Neural progenitor cell (in vitro differentiated cells): ENCODE results near the gene GFER.

Source experiments
- EZH2 ChIP-seq: fragments of 200-600 bp; sonication (generic); IDR thresholded peaks from 2 replicates; pipeline ENCODE4 v1.6.1; 2017; ENCODE audit warnings: antibody characterized with exemption, mild to moderate bottlenecking, moderate library complexity
- TF ChIP-seq, protein P1 (sequence below): fragments of 200-600 bp; sonication (generic); IDR thresholded peaks from 2 replicates; pipeline ENCODE4 v1.5.1; 2017; ENCODE audit warnings: antibody characterized with exemption, mild to moderate bottlenecking

DNA sequence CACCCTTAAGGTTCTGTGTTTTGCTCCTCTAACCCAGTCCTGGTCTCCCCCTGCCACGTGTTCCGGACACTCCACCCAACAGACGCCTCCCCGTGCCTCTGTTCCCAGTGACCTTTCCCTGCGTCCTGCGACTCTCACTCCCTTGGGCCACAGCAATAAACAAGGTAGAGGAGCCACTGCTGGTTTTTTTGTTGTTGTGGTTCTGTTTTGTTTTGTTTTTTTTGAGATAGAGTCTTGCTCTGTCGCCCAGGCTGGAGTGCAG is 31.9 kb downstream of the GFER start:
- TF ChIP-seq, protein P1, sequence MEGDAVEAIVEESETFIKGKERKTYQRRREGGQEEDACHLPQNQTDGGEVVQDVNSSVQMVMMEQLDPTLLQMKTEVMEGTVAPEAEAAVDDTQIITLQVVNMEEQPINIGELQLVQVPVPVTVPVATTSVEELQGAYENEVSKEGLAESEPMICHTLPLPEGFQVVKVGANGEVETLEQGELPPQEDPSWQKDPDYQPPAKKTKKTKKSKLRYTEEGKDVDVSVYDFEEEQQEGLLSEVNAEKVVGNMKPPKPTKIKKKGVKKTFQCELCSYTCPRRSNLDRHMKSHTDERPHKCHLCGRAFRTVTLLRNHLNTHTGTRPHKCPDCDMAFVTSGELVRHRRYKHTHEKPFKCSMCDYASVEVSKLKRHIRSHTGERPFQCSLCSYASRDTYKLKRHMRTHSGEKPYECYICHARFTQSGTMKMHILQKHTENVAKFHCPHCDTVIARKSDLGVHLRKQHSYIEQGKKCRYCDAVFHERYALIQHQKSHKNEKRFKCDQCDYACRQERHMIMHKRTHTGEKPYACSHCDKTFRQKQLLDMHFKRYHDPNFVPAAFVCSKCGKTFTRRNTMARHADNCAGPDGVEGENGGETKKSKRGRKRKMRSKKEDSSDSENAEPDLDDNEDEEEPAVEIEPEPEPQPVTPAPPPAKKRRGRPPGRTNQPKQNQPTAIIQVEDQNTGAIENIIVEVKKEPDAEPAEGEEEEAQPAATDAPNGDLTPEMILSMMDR, result no peak
- no peak for TF ChIP-seq EZH2
